PC-3 (cell line): ENCODE results near the gene NFYC. TPM values are rescaled to one million over a fixed set of nuclear protein-coding genes. Genes with fewer than 3 reads are reported as not detected.

Experiments used
- ATAC-seq: fragments of 200-7000 bp; cut with Tn5 transposase; 2 replicates; pipeline ENCODE4 v1.9.1; 2020; ENCODE audit warnings: mild to moderate bottlenecking, moderate library complexity
- BruUV-seq: library from RNA; stranded (reverse); fragments of 400-500 nt; replicated peaks from 2 replicates; lab custom pipeline; 2021; lab: Mats Ljungman, UMichigan
- CTCF ChIA-PET: fragments of 300-600 bp; sonication (Branson Sonifier 250); formaldehyde crosslinking; loops from one replicate; lab custom pipeline; 2022; ENCODE audit warnings: antibody characterized with exemption; lab: Charles Lee
- POLR2A ChIA-PET: fragments of 300-600 bp; sonication (Branson Sonifier 250); formaldehyde crosslinking; loops from one replicate; lab custom pipeline; 2022; ENCODE audit warnings: antibody characterized with exemption; ENCODE audit not compliant: unreplicated experiment; lab: Charles Lee
- DNase-seq: peaks from one replicate; pipeline ENCODE4 v3.0.0-alpha.2; 2015
- H2AFZ ChIP-seq: fragments of 300-600 bp; sonication (generic); 2 replicates; pipeline ENCODE4 v1.6.0; 2016; ENCODE audit warnings: antibody characterized with exemption, low read length
- H3F3A ChIP-seq: fragments of 300-600 bp; sonication (generic); one replicate; pipeline ENCODE4 v1.6.0; 2017; ENCODE audit warnings: antibody characterized with exemption, low read length, control low read depth, mild to moderate bottlenecking; ENCODE audit not compliant: unreplicated experiment
- H3K27ac ChIP-seq: fragments of 300-600 bp; sonication (generic); 2 replicates; pipeline ENCODE4 v1.5.1; 2016; ENCODE audit warnings: mild to moderate bottlenecking, low read length
- H3K27me3 ChIP-seq: fragments of 300-600 bp; sonication (generic); 2 replicates; pipeline ENCODE4 v1.6.1; 2016; ENCODE audit warnings: low read length, mixed read lengths
- H3K36me3 ChIP-seq: fragments of 300-600 bp; sonication (generic); 2 replicates; pipeline ENCODE4 v1.6.1; 2016; ENCODE audit warnings: low read depth, mixed run types, low read length, mixed read lengths
- H3K4me1 ChIP-seq: fragments of 300-600 bp; sonication (generic); 2 replicates; pipeline ENCODE4 v1.5.1; 2016; ENCODE audit warnings: low read length; ENCODE audit not compliant: insufficient read depth
- H3K4me2 ChIP-seq: fragments of 300-600 bp; sonication (generic); 2 replicates; pipeline ENCODE4 v1.6.0; 2016; ENCODE audit warnings: low read length
- H3K4me3 ChIP-seq: fragments of 300-600 bp; sonication (generic); 2 replicates; pipeline ENCODE4 v1.5.1; 2016; ENCODE audit warnings: mild to moderate bottlenecking, low read length, mixed read lengths
- H3K79me2 ChIP-seq: fragments of 300-600 bp; sonication (generic); 2 replicates; pipeline ENCODE4 v1.6.1; 2017; ENCODE audit warnings: low read length, mixed read lengths
- H3K9ac ChIP-seq: fragments of 300-600 bp; sonication (generic); 2 replicates; pipeline ENCODE4 v1.6.0; 2016; ENCODE audit warnings: mild to moderate bottlenecking, low read length
- H3K9me2 ChIP-seq: fragments of 300-600 bp; sonication (generic); replicated peaks from 2 replicates; pipeline ENCODE4 v1.6.1; 2016; ENCODE audit warnings: mixed run types, low read length, mixed read lengths
- H3K9me3 ChIP-seq: fragments of 300-600 bp; sonication (generic); 2 replicates; pipeline ENCODE4 v1.6.1; 2016; ENCODE audit warnings: low read length, mixed read lengths
- H4K20me1 ChIP-seq: fragments of 300-600 bp; sonication (generic); 2 replicates; pipeline ENCODE4 v1.6.1; 2016; ENCODE audit warnings: low read length, mixed read lengths
- CTCF ChIP-seq: fragments of 300-600 bp; sonication (generic); conservative IDR thresholded peaks from 2 replicates; pipeline ENCODE4 v1.5.1; 2017; ENCODE audit warnings: antibody characterized with exemption, low read depth, mild to moderate bottlenecking, low read length
- EZH2 ChIP-seq: fragments of 300-600 bp; sonication (generic); IDR thresholded peaks from one replicate; pipeline ENCODE4 v1.6.1; 2017; ENCODE audit warnings: antibody characterized with exemption, mild to moderate bottlenecking, low read length; ENCODE audit not compliant: unreplicated experiment
- EZH2phosphoT487 ChIP-seq: fragments of 300-600 bp; sonication (generic); IDR thresholded peaks from 2 replicates; pipeline ENCODE4 v1.6.1; 2018; ENCODE audit warnings: mild to moderate bottlenecking, antibody characterized with exemption, low read length, borderline replicate concordance
- intact Hi-C: fragments of 100-400 bp; cut with micrococcal nuclease; formaldehyde crosslinking; loops from 2 replicates; pipeline ENCODE4 v1.9.0; 2023
- total RNA-seq: library from RNA; depleted of rRNA; stranded (reverse); fragments of >200 nt; gene quantifications from 2 replicates; pipeline ENCODE4 v1.2.3, GENCODE V29; 2014

The NFYC gene
- total RNA-seq, 1 experiment from 2014 or later: 52.6 TPM

- Histone ChIP-seq H4K20me1 (no peaks in the 10 kb centered on the region), H2AFZ (no peak overlapping the region), H3K9ac (no peak overlapping the region), H3F3A (no peaks in the 10 kb centered on the region), H3K4me3 (no peak overlapping the region), H3K4me1 (no peaks in the 10 kb centered on the region), H3K9me2 (no peaks in the 10 kb centered on the region), H3K27ac (no peak overlapping the region), H3K9me3 (no peaks in the 10 kb centered on the region), H3K79me2 (no peaks in the 10 kb centered on the region), H3K36me3 (no peaks in the 10 kb centered on the region), H3K4me2 (no peak overlapping the region), H3K27me3 (no peaks in the 10 kb centered on the region)
- CTCF ChIA-PET: no interaction called here
- POLR2A ChIA-PET: no interaction called here
- TF ChIP-seq EZH2phosphoT487 (no peak), CTCF (no peak), EZH2 (no peak)
- no TSS peak for BruUV-seq
- ATAC-seq (no peak), DNase-seq (no peak)
- intact Hi-C loops: no loop called here
These were observed 103.6 kb downstream of the NFYC start for GRCh38 chr1:40794974-40795715.

- Histone ChIP-seq H2AFZ (no peak overlapping the region), H3K36me3 (no peaks in the 10 kb centered on the region), H3K27ac (no peak overlapping the region), H3K4me2 (no peak overlapping the region), H4K20me1 (no peaks in the 10 kb centered on the region), H3K9me3 (no peaks in the 10 kb centered on the region), H3K9me2 (no peaks in the 10 kb centered on the region), H3K79me2 (no peaks in the 10 kb centered on the region), H3K4me1 (no peaks in the 10 kb centered on the region), H3F3A (no peaks in the 10 kb centered on the region), H3K4me3 (no peak overlapping the region), H3K27me3 (no peaks in the 10 kb centered on the region), H3K9ac (no peak overlapping the region)
- no peak for TF ChIP-seq EZH2phosphoT487
- no peak for TF ChIP-seq EZH2
- TF ChIP-seq CTCF: no peak
- no TSS peak for BruUV-seq
- CTCF ChIA-PET: no interaction called here
- intact Hi-C loops: no loop called here
- POLR2A ChIA-PET: no interaction called here
- DNase-seq: no peak
- no peak for ATAC-seq
These were observed 104.5 kb downstream of the NFYC start for GRCh38 chr1:40795811-40796586.
